OCI-LY3 (cell line): Measurements from ENCODE around the gene CTNNA1.

ENCODE experiments used
- CTCF ChIP-seq: fragments of 200-600, 300-600 bp; sonication (generic); IDR thresholded peaks from 2 replicates; pipeline ENCODE4 v1.5.1; 2014; ENCODE audit warnings: antibody characterized with exemption, low read length, low read depth
- EZH2phosphoT487 ChIP-seq: fragments of 200-600 bp; shearing (Covaris generic); IDR thresholded peaks from 2 replicates; pipeline ENCODE4 v1.6.1; 2018; ENCODE audit warnings: antibody characterized with exemption, mixed run types, low read depth

GRCh38 chr5:138884094-138884493 is 130.9 kb downstream of the CTNNA1 start:
- TF ChIP-seq CTCF (no peak), EZH2phosphoT487 (no peak)
